Cerebellar cortex (tissue), 1 donor: ENCODE data around the gene BEST3.
"Not testable (repeated sequence)": the region's sequence is repeated elsewhere in the genome, so short reads cannot be mapped to it uniquely, and the experiment has no call there.

Experiments used
- DNase-seq: peaks from one replicate; pipeline ENCODE4 v3.0.0-alpha.2; 2015; ENCODE audit warnings: low spot score

BEST3 gene

GRCh38 chr12:69688021-69688420, 11.1 kb downstream of the BEST3 start:
- DNase-seq: no peak

GRCh38 chr12:69687390-69687789, 11.7 kb downstream of the BEST3 start:
- DNase-seq: no peak

- DNase-seq: no peak
These were observed 12.4 kb downstream of the BEST3 start for GRCh38 chr12:69686731-69687130.

GRCh38 chr12:69685810-69686209, 13.3 kb downstream of the BEST3 start:
- no peak for DNase-seq

GRCh38 chr12:69684466-69684865, 14.6 kb downstream of the BEST3 start:
- no peak for DNase-seq

- DNase-seq: no peak
These were observed 16.9 kb downstream of the BEST3 start for GRCh38 chr12:69682110-69682755.

GRCh38 chr12:69679119-69679518, 20.0 kb downstream of the BEST3 start:
- DNase-seq: no peak

- DNase-seq: no peak
These were observed 22.7 kb downstream of the BEST3 start for GRCh38 chr12:69676257-69677012.

GRCh38 chr12:69672195-69672594, 26.9 kb downstream of the BEST3 start:
- DNase-seq: no peak

- DNase-seq: no peak
These were observed 27.5 kb downstream of the BEST3 start for GRCh38 chr12:69671597-69671996.

- DNase-seq: no peak
These were observed 32.3 kb downstream of the BEST3 start for GRCh38 chr12:69666798-69667197.

- DNase-seq: not testable (repeated sequence)
These were observed 34.1 kb downstream of the BEST3 start for GRCh38 chr12:69664930-69665377.

GRCh38 chr12:69663726-69664125, 35.4 kb downstream of the BEST3 start:
- DNase-seq: no peak

- no peak for DNase-seq
These were observed 36.3 kb downstream of the BEST3 start for GRCh38 chr12:69662764-69663163.

- peak; percentile 65 for DNase-seq
These were observed 37.7 kb downstream of the BEST3 start for GRCh38 chr12:69661386-69661785.

GRCh38 chr12:69660164-69660863, 38.8 kb downstream of the BEST3 start:
- DNase-seq: no peak

- no peak for DNase-seq
These were observed 40.9 kb downstream of the BEST3 start for GRCh38 chr12:69658203-69658602.

GRCh38 chr12:69657376-69658137, 41.5 kb downstream of the BEST3 start:
- DNase-seq: no peak

- DNase-seq: no peak
These were observed 43.3 kb downstream of the BEST3 start for GRCh38 chr12:69655616-69656340.

GRCh38 chr12:69653703-69654102, 45.4 kb downstream of the BEST3 start:
- DNase-seq: no peak

GRCh38 chr12:69651922-69652321, 47.2 kb downstream of the BEST3 start:
- no peak for DNase-seq

- peak; percentile 18 for DNase-seq
These were observed 49.6 kb downstream of the BEST3 start for GRCh38 chr12:69649529-69649928.
